BJ (cell line): Measurements from ENCODE around the gene XPNPEP2. TPM values are rescaled to one million over a fixed set of nuclear protein-coding genes. Genes with fewer than 3 reads are reported as not detected.

Experiments used
- CTCF ChIA-PET: fragments of 350-600 bp; formaldehyde crosslinking; extraction: SDS; loops from one replicate; lab custom pipeline; 2021; ENCODE audit warnings: antibody characterized with exemption, inconsistent platforms; lab: Yijun Ruan, JAX
- POLR2A ChIA-PET: fragments of 300-600 bp; sonication (Branson Sonifier 250); formaldehyde crosslinking; extraction: SDS; loops from one replicate; lab custom pipeline; 2021; ENCODE audit warnings: antibody characterized with exemption; lab: Charles Lee
- DNase-seq: peaks from one replicate; pipeline ENCODE4 v3.0.0-alpha.2; 2011; ENCODE audit warnings: low read depth
- H3K27me3 ChIP-seq: 2 replicates; pipeline ENCODE4 v1.6.0; 2011; ENCODE audit warnings: low read length; ENCODE audit not compliant: control insufficient read depth, insufficient read depth
- H3K36me3 ChIP-seq: 2 replicates; pipeline ENCODE4 v1.5.1; 2011; ENCODE audit warnings: low read length; ENCODE audit not compliant: control insufficient read depth, insufficient read depth
- H3K4me3 ChIP-seq: 2 replicates; pipeline ENCODE4 v1.5.1; 2011; ENCODE audit warnings: low read depth, mild to moderate bottlenecking, control low read depth, low read length
- CTCF ChIP-seq: IDR thresholded peaks from 2 replicates; pipeline ENCODE4 v1.5.1; 2011; ENCODE audit warnings: low read depth, mild to moderate bottlenecking, control low read depth, inconsistent platforms, low read length, moderate library complexity; ENCODE audit not compliant: insufficient read depth
- polyA plus RNA-seq: library from polyadenylated mRNA; depleted of rRNA; stranded (reverse); fragments of >200 nt; gene quantifications from 2 replicates; pipeline ENCODE4 v1.2.3, GENCODE V29; 2011

The XPNPEP2 gene
- polyA plus RNA-seq, 1 experiment = 0.32 TPM

DNA sequence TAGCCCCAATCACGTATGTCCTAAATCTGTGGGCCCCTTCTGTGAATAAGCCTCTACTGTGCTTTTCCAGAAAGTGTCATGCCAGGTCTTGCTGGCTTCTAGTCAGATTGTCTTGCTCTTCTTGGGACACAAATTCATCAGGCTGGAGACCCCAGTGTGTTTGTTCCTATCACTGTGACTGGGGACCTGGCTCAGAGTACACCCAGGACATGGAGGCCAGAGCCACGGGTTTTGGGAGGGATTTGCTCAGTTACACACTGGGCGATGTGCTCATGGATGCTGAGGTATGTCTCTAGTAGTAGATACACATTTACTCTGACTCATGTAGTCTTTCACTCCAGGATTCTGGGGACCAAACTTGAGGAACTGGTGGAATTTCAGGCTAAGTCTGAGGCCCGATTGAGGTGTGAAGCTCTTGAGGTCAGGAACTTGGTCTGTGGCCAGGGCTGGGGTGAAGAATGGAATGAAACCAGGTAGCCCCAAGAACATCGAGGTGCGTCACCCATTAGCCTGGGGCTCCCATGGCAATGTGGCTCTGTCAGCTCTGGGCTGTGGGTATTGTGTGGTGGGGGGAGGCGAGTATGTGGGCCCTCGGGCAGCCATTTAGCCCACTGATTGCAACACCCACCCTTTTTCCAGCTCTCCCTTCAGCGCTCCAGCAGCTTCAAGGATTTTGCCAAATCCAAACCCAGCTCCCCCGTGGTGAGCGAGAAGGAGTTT is 48.7 kb downstream of the XPNPEP2 start:
- Histone ChIP-seq H3K36me3 (no peaks in the 10 kb centered on the region), H3K4me3 (no peak overlapping the region), H3K27me3 (no peaks in the 10 kb centered on the region)
- DNase-seq = no peak
- ChIA-PET POLR2A (no interaction called here), CTCF (no interaction called here)
- no peak for TF ChIP-seq CTCF

GRCh38 chrX:129788527-129788926 is 49.7 kb downstream of the XPNPEP2 start:
- no peak for TF ChIP-seq CTCF
- no peak for DNase-seq
- Histone ChIP-seq H3K27me3 (no peaks in the 10 kb centered on the region), H3K36me3 (no peaks in the 10 kb centered on the region), H3K4me3 (no peak overlapping the region)
- ChIA-PET POLR2A (no interaction called here), CTCF (no interaction called here)

GRCh38 chrX:129790146-129790545 is 51.4 kb downstream of the XPNPEP2 start:
- ChIA-PET CTCF (no interaction called here), POLR2A (no interaction called here)
- Histone ChIP-seq H3K36me3 (no peaks in the 10 kb centered on the region), H3K27me3 (no peaks in the 10 kb centered on the region), H3K4me3 (no peak overlapping the region)
- TF ChIP-seq CTCF = no peak
- DNase-seq = no peak

GRCh38 chrX:129790808-129791207 is 52.0 kb downstream of the XPNPEP2 start:
- no peak for DNase-seq
- TF ChIP-seq CTCF = no peak
- Histone ChIP-seq H3K36me3 (no peaks in the 10 kb centered on the region), H3K27me3 (no peaks in the 10 kb centered on the region), H3K4me3 (no peak overlapping the region)
- CTCF ChIA-PET = no interaction called here
- POLR2A ChIA-PET = no interaction called here

- Histone ChIP-seq H3K36me3 (no peaks in the 10 kb centered on the region), H3K27me3 (no peaks in the 10 kb centered on the region), H3K4me3 (no peak overlapping the region)
- CTCF ChIA-PET = no interaction called here
- no peak for DNase-seq
- no peak for TF ChIP-seq CTCF
- POLR2A ChIA-PET = no interaction called here
Measured at GRCh38 chrX:129791336-129791735, 52.6 kb downstream of the XPNPEP2 start.
